ENCODE data around the gene ZP1. TPM values are rescaled to one million over a fixed set of nuclear protein-coding genes. Genes with fewer than 3 reads are reported as not detected.

ZP1 gene
- total RNA-seq, 2 experiments from 2014 or later, result 0.20 TPM; not detected in 1

DNA sequence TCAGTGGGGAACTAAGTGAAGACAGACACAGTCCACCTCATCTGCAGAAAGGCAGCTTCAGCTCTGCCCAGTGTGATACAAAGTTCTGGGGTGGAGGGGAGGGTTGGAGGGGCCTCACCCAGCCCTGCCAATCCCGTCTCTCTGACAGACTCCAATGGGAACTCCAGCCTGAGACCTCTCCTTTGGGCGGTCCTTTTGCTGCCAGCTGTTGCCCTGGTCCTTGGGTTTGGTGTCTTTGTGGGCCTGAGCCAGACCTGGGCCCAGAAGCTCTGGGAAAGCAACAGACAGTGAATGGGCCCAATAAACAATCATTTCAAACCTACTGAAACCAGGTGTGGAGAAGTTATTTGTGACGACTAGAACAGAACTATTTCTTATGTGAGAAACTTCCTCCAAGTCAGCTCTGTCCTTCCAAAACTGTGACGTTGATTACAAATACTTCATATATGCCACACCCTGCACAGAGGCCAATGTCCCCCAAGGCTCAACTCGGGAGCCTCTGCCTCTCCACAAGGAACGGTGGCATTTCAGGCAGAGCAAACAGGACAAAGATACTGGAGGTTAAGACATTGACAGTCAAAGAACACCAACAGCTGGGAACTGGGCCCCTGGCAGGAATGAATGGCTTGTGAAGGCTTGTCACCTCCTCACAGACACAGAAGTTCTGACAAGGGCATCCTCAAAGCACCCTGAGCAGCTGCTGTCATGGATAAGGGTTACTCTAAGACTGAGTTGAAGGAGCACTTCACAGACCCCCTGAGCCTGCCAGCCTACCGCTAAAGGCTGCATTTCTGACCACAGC, 8.2 kb downstream of the ZP1 start:
- H3K4me1 ChIP-seq (ENCODE audit: insufficient read depth, low read length), result peaks cover 19% of the 10 kb centered on the region
- Mint-ChIP-seq H3K9me3 (no peaks in the 10 kb centered on the region), H3K36me3 (ENCODE audit: low read depth) (peaks cover 34% of the 10 kb centered on the region), H3K27me3 (no peaks in the 10 kb centered on the region), H3K4me1 (ENCODE audit: low read depth) (peaks cover 7% of the 10 kb centered on the region), H3K4me3 (no peak overlapping the region), H3K27ac (no peak overlapping the region)
- CTCF ChIA-PET, result no interaction called here
- H3K4me3 ChIP-seq (ENCODE audit: low read length), result no peak overlapping the region
- H3K27ac ChIP-seq (ENCODE audit: low read depth in 1 of 2, low read length in 2 of 2), result no peak overlapping the region
- ATAC-seq (ENCODE audit: poor library complexity) (no peak), DNase-seq (no peak)
- H3K27me3 ChIP-seq (ENCODE audit: control insufficient read depth in 1 of 2, insufficient read depth in 2 of 2, low read length in 2 of 2), result no peaks in the 10 kb centered on the region
- TF ChIP-seq CTCF (IDR thresholded peaks at IDR 0.05), result no peak
- peaks cover 24% of the 10 kb centered on the region for H3K36me3 ChIP-seq (ENCODE audit: insufficient read depth, low read length)
- H3K9me3 ChIP-seq (ENCODE audit: control insufficient read depth in 1 of 2, insufficient read depth in 1 of 2, low read length in 2 of 2), result no peaks in the 10 kb centered on the region
- POLR2A ChIA-PET, result interaction anchor here (1.1 kb wide), 1 partner anchor 51 kb away, joined by 3 read pairs; no protein-coding TSS in a partner anchor
- intact Hi-C loops (cut with DNase I, micrococcal nuclease), result no loop called here

GRCh38 chr11:60876168-60876485, 8.8 kb downstream of the ZP1 start:
- no peak overlapping the region for H3K4me3 Mint-ChIP-seq
- peaks cover 14% of the 10 kb centered on the region for H3K4me1 ChIP-seq (ENCODE audit: insufficient read depth, low read length)
- peaks cover 7% of the 10 kb centered on the region for H3K4me1 Mint-ChIP-seq (ENCODE audit: low read depth)
- TF ChIP-seq CTCF (IDR thresholded peaks at IDR 0.05), result no peak
- peaks cover 40% of the 10 kb centered on the region for H3K36me3 Mint-ChIP-seq (ENCODE audit: low read depth)
- no peak for ATAC-seq (ENCODE audit: poor library complexity)
- no peak for DNase-seq
- H3K27ac Mint-ChIP-seq, result no peak overlapping the region
- H3K27me3 Mint-ChIP-seq, result no peaks in the 10 kb centered on the region
- H3K27ac ChIP-seq (ENCODE audit: low read depth in 1 of 2, low read length in 2 of 2), result no peak overlapping the region
- no peaks in the 10 kb centered on the region for H3K9me3 ChIP-seq (ENCODE audit: control insufficient read depth in 1 of 2, insufficient read depth in 1 of 2, low read length in 2 of 2)
- intact Hi-C loops (cut with DNase I, micrococcal nuclease), result no loop called here
- no peaks in the 10 kb centered on the region for H3K9me3 Mint-ChIP-seq
- ChIA-PET POLR2A (interaction anchor here (1.1 kb wide), 1 partner anchor 51 kb away, joined by 3 read pairs; no protein-coding TSS in a partner anchor), CTCF (no interaction called here)
- H3K4me3 ChIP-seq (ENCODE audit: low read length), result no peak overlapping the region
- no peaks in the 10 kb centered on the region for H3K27me3 ChIP-seq (ENCODE audit: control insufficient read depth in 1 of 2, insufficient read depth in 2 of 2, low read length in 2 of 2)
- peaks cover 30% of the 10 kb centered on the region for H3K36me3 ChIP-seq (ENCODE audit: insufficient read depth, low read length)

DNA sequence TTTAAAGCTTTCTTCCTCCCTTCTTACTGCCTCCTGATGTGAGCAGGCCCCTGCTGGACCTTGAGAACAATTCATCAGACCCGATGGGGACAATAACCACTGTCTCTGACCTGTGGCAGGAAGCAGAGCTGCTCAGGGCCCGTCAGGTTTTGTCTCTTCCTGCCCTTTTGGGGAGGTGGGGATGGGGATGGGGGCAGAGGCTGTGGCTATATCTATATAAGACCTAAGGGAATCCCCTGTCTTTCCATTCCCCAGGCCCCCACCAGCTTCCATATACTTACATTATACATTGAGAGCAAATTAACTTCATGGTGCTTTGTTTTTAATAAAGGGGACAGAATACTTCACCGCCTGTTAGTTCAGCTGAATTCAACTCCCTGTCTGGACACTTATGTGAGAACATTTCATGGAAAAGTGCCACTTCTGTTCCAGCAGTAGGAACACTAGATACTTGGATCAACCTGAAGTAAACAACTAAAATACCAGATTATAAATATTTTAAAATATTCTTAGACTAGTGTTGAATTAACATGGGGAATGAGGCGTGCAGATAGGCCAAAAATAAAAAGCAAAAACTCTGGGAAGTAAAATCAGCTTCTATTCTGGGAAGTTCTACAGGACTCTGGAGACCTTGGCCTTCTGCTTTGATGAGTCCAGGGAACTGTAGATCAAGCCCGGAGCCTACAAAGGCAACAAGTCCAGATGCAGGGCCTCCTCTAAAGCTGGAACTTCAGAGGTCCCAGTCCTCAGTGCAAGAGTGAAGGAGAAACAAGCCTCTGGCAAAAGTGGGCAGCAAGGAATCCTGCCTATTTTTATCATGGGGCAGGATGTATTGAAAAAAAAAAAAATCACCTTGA, 11.1 kb downstream of the ZP1 start:
- ChIA-PET POLR2A (no interaction called here), CTCF (interaction anchor here (1.5 kb wide), 1 partner anchor 48 kb away, joined by 3 read pairs; no protein-coding TSS in a partner anchor)
- intact Hi-C loops (cut with DNase I, micrococcal nuclease), result no loop called here
- no peaks in the 10 kb centered on the region for H3K27me3 Mint-ChIP-seq
- peaks cover 63% of the 10 kb centered on the region for H3K36me3 Mint-ChIP-seq (ENCODE audit: low read depth)
- H3K4me1 ChIP-seq (ENCODE audit: insufficient read depth, low read length), result no peaks in the 10 kb centered on the region
- H3K4me3 ChIP-seq (ENCODE audit: low read length), result no peak overlapping the region
- H3K27ac ChIP-seq (ENCODE audit: low read depth in 1 of 2, low read length in 2 of 2), result no peak overlapping the region
- no peaks in the 10 kb centered on the region for H3K9me3 ChIP-seq (ENCODE audit: control insufficient read depth in 1 of 2, insufficient read depth in 1 of 2, low read length in 2 of 2)
- H3K36me3 ChIP-seq (ENCODE audit: insufficient read depth, low read length), result peaks cover 30% of the 10 kb centered on the region
- no peaks in the 10 kb centered on the region for H3K27me3 ChIP-seq (ENCODE audit: control insufficient read depth in 1 of 2, insufficient read depth in 2 of 2, low read length in 2 of 2)
- H3K4me3 Mint-ChIP-seq, result no peak overlapping the region
- H3K4me1 Mint-ChIP-seq (ENCODE audit: low read depth), result no peaks in the 10 kb centered on the region
- no peak for TF ChIP-seq CTCF (IDR thresholded peaks at IDR 0.05)
- DNase-seq, result no peak
- ATAC-seq (ENCODE audit: poor library complexity), result no peak
- H3K9me3 Mint-ChIP-seq, result no peaks in the 10 kb centered on the region
- H3K27ac Mint-ChIP-seq, result no peak overlapping the region

Data from CD4-positive, alpha-beta T cell (primary cell).